Stimulated activated CD8-positive, alpha-beta memory T cell treated with anti-CD3 and anti-CD28 coated beads, Interleukin-4, amount 100 ng/mL, for 1 hour (primary cell): ENCODE data around the gene TTC28.
"Not testable (repeated sequence)": the region's sequence is repeated elsewhere in the genome, so short reads cannot be mapped to it uniquely, and the experiment has no call there.

ENCODE experiments used
- DNase-seq, 2 donors: peaks; one replicate each; pipeline ENCODE4 v3.0.0-alpha.2; 2020; ENCODE audit warnings: low read depth in 2 of 2, low spot score in 1 of 2

Gene TTC28

DNA sequence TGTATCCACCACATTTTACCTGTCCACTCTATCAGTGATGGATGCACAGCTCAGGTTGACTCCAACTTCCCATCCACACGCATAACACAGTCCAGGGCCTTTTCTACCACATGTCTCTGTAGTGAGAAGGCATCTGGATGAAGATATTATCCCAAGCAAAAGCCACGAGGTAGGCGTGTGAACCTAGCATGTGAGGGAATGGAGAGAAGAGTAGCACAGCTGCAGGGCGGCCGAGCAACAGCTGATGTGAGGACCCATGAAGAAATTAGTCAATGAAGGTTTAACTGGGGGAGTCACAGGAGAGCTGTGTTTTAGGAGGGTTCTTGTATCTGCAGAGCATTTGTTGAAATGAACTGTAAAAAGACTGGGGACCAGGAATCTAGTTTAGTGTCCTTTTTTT is 616.0 kb downstream of the TTC28 start:
- no peak for DNase-seq

DNA sequence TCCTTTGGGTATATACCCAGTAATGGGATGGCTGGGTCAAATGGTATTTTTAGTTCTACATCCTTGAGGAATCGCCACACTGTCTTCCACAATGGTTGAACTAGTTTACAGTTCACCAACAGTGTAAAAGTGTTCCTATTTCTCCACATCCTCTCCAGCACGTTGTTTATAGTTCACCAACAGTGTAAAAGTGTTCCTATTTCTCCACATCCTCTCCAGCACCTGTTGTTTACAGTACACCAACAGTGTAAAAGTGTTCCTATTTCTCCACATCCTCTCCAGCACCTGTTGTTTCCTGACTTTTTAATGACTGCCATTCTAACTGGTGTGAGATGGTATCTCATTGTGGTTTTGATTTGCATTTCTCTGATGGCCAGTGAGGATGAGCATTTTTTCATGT is 619.0 kb downstream of the TTC28 start:
- DNase-seq, result not testable (repeated sequence)

DNA sequence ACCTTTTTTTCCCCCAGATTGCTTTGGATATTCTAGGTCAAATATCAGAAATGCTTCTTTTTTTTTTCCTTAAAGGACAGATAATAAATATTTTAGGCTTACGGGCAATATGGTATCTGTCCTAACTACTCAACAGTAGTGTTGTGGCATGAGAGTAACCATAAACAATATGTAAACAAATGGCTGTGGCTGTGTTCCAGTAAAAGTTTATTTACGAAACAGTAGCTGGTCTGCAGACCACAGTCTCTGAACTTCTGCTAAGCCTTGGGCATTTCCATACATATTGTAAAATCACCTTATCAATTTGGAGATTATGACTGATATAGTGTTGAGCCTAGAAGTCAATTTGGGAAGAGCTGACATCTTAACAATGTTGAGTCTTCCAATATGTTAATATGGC is 621.6 kb downstream of the TTC28 start:
- DNase-seq, result no peak

DNA sequence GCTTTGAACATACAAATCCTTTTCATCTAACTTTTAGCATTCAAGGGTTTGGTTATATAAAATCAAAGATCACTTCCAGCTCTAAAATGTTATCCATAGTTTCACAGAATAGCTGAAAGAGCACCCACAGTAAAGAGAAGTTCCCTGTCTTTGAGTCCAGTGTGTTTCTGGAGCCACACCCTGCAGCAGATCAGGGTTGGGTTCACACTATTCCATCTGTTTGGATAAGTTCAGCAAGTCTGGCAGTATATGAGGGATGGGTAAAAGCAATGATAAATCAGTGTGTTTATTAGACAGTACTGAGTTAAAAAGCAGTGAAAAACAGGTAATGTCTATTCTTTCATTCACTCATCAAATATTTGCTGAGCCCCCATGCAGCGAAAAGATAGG is 624.8 kb downstream of the TTC28 start:
- no peak for DNase-seq

DNA sequence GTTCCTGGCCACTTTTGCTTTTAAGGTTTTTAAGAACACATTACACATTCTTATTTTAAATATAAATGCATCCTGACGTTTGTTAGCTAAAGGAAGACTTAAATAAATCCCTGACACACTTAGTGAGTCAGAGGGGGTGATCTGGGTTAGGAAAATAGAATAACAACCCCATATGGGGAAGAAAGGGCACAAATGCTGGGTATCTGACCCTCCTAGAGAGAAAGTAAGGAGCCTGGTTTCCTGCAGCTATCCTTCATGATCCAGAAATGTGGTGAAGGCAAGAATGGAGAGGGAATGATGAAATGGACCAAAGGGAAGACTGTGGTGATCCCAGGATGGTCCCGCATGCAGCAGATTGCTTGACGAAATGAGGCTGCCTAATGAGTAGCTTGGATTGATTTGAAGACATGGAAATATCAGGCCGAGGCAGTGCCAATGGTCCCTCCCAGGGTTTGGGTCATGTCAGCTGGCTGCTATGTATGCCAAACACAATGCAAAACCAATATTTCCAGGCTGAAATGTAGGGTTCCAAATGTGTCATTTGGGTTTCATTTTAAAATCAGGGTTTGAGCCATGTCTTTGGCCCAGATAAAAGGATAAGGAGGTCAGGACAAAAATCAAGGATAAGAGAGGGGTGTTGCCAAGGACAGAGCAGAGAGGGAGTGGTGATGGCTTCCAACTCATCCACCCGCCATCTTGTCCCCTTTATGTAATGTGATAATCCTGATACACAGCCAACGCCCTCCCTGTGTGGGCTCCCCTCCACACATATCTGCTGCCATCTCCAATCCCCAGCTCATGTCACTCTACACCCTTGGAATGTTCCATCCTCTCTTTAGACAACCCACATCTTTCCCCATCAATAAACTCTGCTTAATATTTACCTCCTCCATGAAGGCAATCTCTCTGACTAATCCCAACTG is 625.5 kb downstream of the TTC28 start:
- no peak for DNase-seq

DNA sequence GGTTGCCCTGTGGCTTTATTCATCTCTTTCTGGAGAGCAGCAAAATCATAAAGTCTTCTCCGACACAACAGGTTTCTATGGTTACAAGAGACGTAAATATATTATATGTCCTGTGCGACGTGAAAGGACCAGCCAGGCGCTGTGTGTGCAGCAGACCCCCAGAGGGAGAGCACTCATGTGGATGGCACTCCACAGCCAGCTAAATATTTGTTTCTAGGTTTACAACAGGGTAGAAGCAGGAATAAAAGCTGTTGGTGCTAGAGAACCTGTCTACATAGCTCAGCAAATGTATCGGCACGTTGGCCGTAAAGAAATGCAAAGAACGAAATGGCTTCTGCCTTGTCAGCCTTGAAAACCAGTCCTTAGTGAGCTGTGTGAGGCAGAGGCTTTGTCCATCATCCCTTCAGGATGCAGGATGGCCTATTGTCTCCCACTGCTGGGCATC is 626.8 kb downstream of the TTC28 start:
- DNase-seq, result no peak

DNA sequence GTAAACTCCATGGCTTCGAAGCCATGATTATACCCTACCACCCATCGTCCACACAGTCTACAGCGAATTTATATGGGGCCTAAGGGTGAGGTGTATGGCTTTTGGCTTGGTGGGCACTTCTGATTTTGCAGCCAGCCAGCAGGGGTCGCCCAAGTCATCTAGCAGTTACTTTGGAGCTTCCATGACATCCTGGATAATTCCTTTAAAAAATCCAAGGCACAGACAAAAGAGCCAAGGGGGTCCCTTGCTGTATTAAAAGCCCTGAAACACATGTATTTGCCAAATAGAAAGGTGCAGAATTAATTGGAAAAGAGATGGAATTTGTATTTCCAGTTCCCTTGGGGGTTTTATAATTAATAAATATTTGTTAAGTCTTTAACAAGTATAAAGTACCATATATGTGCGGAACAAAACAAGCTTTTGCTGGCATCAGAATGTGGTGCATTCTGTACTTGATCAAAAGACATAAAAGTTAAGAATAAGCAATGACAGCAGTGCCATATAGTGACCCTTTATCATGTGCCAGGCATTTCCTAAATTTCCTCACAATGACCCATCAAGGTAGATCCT is 627.8 kb downstream of the TTC28 start:
- no peak for DNase-seq

DNA sequence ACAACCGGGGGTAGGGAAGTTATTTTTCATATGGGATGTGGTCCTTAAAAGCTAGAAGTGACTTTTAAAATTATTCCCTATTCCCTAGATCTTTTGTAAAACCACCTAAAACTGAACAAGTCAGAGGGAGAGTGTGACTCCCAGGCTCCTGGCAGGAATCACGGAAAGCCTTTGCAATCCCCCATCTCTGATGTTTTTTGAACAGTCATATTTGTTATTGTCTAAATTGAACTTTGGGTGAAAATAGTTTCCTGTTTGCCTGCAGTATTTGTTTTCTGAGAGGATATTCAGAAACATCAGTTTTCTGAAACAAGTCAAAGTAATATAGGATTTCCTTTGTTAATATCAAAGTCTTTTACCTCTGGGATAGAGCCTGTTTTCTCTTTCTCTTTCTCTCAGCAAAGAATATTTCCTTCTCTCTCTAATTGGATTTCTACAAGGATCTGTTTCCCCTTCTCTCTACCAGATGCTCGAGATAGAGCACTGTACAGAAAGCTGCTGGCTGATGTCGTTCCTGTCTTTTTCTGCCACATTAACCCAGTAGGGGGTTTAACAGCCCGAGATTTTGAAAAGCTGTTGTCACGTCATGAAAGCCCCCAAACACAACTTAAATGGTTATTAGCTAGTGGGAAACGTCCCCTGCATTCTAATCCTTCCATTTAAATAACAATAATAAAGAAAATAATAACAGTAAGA is 628.4 kb downstream of the TTC28 start:
- DNase-seq, result no peak

- no peak for DNase-seq
These were observed 631.1 kb downstream of the TTC28 start for GRCh38 chr22:28048529-28048928.

- DNase-seq, result no peak
These were observed 631.9 kb downstream of the TTC28 start for GRCh38 chr22:28047740-28048139.

DNA sequence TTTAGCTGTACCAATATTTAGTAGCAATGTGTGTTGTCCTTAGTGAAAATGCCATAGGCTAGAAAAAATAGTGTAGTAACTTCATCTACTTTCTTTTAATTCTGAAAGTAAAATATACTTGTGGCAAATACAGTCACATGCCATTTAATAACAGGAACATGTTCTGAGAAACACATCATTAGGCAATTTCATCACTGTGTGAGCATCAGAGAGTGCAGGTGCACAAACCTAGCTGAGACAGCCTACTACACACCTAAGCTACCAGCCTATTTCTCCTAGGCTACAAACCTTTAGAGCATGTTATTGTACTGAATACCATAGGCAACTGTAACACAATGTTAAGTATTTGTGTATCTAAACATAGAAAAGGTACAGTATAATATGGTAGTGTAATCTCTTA is 633.5 kb downstream of the TTC28 start:
- DNase-seq, result no peak

GRCh38 chr22:28044546-28045173 is 635.0 kb downstream of the TTC28 start:
- DNase-seq, result no peak

DNA sequence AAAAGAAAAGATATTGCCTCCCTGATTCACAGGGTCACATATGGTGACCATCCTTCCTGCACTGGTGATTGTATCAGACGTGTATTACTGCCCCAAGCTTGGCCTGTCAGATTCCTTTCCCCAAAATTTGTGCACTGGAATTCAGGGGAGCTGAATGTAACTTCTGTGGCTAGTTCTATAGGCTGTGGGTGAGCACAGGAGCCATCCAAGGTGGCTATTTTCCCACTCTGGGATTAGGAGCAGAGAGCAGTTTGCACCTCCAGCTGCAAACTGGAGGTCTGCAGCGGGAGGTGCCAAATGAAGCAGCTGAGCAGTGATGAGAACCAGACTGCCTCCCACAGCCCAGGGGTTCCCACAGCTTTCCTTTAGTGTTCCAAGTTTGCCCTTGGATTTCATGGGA is 636.4 kb downstream of the TTC28 start:
- no peak for DNase-seq

GRCh38 chr22:28034760-28035401 is 644.8 kb downstream of the TTC28 start:
- no peak for DNase-seq

- no peak for DNase-seq
These were observed 645.4 kb downstream of the TTC28 start for GRCh38 chr22:28034145-28034759.

GRCh38 chr22:28032861-28033260 is 646.8 kb downstream of the TTC28 start:
- no peak for DNase-seq

- DNase-seq, result no peak
These were observed 648.2 kb downstream of the TTC28 start for GRCh38 chr22:28031383-28031922.

DNA sequence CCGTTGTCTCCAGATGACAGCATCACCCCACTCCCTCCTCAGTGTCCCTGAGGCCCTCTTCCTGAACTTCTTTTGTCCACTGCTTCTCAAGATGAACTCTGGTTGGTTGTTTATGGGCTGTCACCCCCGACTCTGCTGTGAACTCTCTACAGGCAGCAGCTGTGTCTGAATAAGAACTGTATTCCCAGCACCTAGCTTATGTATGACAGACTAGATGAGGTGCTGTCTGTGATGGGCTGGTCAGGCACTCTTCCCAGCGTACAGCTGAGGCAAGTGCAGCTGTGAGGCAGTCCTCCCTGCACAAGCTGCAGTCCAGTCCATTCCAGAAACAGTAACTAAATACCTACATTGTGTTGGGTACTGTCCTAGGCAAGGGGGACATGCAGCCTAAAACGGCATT is 649.2 kb downstream of the TTC28 start:
- DNase-seq, result no peak

DNA sequence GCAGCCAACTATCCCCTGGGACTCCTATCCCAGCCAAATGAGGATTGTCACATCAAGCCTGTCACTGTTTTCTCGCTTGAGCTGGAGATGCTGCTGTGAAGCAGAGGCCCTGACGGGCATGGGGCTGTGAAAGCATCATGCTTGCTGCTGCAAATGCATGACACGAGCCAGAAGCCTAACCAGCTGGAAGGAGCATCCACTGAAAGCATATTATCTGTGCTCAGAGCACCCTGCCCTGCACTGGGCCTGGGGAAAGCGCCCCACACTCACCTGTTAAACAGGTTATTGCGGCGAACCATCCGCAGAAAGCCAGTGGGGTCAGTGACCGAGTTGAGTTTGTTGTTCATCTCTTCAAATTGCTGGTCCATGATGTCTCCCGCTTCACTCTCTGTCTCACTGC is 649.7 kb downstream of the TTC28 start:
- DNase-seq, result no peak

DNA sequence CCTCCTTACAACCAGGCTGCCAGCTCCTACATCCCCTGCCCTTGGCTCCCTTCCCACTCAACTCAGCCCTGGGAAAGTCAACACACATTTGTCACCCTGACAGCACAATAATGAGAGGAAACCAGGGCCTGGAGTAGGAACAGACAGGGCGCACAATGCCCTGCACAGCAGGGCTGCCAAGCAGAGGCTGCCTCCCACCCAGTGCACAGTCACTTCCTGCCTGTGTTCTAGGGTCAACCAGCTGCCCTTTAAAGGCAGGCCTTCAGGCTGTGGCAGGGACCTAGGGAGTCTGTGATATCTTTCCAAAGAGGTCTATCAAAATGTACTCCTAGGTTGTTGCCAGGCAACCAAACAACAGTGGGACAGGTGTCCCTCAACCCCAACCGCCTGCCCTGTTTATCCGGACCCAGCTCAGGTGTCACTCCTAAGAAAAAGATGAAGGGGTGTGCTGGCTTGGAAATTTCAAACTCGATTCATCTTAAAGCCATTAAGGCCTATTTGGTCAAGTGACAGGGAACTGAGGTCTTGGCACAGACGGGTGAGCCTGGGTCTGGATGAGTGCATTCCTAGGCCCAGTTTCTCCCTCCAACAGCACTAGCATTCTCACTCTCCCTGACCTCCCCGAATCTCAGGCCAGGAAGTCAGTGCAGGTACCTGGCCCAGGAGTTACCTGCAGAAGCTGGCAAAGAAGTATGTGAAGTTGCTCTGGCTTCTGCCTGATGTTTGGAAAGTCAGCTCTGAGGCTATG is 650.3 kb downstream of the TTC28 start:
- no peak for DNase-seq
